GM03348 (cell line): ENCODE results near the gene MAML3.

Experiments
- DNase-seq: peaks from one replicate; pipeline ENCODE4 v3.0.0; 2012; ENCODE audit warnings: low spot score

The MAML3 gene

DNA sequence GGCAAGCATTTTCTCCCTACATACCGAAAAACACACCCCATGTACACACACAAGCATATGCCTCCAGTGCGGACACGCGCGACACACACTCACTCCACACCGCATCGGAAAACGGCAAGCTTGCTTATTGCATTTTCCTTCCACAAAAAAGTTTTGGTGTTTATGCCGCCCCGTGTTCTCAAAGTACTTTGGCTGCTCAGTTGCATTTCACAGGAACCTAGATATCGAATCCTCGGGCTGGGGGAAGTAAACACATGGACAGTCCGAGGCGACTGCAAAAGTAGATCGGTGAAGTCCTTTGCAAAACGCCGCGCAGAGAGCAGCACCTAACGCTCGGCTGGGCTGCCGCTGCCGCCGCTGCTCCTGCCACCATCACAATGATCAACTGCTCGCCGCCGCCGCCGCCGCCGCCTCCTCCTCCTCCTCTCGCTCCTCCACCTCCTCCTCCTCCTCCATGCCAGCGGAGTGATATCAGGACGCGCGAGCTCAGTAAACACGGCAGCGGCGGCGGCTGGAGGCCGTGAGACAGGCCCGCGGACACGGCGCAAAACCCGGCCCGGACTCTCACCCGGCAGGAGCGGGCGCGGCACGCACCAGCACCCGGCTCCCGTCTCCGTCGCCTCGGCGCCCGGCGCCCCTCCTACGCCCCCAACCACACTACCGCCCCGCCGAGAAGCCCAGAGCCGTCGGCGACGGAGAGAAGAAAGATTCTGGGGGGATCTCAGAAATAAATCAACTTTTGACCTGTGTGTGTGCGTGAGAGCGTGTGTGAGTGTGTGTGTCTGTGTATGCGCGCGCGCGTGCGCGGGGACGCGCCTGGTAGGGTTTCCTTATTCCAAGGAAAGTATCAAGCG lies at the start of gene MAML3:
MAML3 (minus strand) TSS at position 467 of the 854 bp plus-strand sequence. CDS start 857 bp downstream, outside the sequence.
- DNase-seq = peak; percentile 93

DNA sequence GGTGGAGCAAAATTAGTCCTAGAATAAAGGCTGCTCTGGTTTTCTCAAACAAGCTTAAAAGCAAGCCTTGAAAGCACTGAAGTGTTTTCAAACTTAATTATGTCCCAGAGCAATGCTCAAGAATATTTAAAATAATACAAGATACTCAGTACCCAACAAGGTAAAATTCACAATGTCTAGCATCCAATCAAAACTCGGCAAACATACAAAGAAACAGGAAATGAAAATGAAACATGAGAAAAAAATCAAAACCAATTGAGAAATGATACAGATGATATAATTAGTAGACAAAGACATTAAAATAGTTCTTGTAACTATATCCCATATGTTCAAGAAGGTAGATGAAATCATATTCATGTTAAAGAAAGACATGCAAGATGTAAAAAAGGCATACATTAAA lies 45.0 kb upstream of the MAML3 start:
- no peak for DNase-seq

DNA sequence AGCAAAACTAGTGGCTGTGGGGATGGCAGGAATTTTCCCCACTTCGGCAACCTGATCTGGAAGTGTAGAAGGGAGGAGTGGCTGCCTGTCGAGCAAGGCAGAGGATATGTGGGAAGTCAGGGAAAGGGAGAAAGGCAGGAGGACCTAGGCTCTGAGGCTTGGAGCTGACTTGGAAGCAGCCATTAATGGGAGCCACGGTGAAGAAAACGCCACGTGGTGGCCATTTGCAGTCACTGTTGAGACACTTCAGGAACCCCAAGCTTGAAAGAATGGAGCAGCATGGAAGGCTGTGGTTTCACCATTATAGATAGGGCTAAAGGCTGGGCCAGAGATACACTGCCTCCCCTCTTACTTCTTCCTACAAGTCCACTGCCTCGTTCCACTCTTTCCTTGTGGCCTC lies 41.8 kb upstream of the MAML3 start:
- DNase-seq = no peak

DNA sequence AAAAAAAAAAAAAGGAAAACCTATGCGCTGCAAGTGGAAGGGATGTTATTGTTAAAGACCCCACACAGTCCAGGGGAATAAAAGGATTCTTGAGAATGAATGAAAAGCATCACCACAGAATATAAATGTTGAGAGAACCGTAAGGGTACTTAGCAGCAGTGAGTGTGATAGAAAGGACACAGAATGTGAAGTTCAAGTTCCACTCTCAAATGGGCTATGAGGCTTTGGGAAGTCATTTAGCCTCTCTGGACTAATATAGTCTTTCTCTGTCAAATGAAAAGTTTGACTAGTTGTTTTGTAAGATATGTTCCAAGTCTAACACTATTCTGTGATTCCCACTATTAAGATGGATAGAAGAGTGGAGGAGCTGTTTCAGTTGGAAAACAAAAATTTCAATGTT lies 35.8 kb upstream of the MAML3 start:
- DNase-seq = no peak

DNA sequence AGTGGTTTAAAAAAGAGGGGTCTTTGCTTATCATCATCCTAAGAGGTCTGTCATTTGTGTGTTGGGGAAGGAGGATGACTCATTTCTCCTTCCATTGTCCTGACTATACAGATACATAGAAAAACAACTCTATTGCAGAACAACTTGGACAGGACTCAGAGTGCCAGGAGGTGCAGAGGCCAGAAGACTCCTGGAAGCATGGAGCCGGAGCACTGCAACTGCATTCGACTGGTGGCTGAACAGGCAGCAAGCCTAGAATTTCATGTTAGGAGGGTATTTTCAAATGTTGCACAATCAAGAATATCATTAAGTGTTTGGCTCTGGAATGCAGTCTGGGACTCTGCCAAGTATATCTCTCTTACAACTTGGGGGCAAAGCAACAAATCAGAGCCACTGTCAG lies 35.0 kb upstream of the MAML3 start:
- DNase-seq = peak; percentile 8

DNA sequence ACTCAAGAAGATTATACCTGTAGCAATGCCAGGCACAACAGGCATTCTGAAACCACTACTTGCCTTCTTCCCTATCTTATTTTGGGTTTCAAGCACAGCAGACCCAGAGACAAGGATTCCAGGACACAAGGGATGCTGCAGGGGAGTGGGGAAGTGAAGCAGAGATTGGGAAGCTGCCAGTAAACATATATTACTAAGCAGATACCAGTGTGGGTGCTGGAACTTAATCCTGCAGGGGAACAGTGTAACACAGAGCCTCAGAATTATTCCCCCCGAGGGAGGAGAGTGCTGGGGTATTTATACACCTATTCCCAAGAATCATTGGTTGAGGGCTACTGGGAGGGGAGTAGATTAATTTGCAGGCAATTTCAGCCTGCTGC lies 33.3 kb upstream of the MAML3 start:
- no peak for DNase-seq

DNA sequence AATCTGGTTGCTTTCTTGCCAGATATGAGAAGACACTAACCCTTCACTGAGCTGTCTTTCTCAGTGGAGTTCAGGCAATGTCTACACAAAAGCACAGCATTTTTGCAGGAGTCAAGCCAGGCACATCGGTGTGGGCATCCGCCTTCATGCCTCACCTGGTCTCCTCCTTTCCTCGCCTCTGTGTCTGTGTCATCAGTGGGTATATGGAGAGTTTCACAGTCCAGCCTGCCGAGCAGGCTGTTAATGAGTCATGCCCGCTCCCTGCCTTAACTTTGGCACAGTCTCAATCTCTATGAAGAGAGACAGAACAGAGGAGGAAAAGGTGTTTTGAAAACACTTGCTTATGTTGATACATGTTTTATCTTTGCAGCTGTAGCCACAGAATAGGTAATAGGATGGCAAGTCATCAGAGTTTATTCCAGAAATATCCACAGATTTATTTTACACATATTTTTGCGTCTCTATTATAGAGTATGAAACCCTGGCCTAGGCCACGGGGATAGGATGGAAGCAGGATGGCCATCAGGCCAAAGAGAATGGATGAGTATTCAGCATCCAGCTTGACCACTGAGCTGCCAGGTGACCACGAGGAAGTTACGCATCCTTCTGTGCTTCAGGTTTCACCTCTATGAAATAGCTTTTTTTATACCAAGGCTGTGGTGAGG lies 32.8 kb upstream of the MAML3 start:
- DNase-seq = peak; percentile 63

DNA sequence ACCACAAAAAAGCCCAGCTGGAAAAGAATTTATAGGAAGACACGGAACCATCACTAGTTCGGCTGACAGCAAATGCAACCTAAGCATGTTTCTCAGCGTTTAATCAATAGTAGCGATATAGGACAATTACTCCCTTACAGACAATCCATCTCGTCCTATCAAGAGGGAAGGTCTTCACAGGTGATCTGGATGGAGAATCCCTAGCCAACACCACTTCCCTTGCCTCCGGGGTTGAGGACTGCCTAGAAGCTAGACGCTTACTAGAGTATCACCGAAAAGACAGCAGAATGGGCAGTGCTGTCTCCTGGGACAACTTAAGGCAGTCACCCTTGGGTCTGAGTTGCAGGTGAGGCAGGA lies 32.1 kb upstream of the MAML3 start:
- no peak for DNase-seq

DNA sequence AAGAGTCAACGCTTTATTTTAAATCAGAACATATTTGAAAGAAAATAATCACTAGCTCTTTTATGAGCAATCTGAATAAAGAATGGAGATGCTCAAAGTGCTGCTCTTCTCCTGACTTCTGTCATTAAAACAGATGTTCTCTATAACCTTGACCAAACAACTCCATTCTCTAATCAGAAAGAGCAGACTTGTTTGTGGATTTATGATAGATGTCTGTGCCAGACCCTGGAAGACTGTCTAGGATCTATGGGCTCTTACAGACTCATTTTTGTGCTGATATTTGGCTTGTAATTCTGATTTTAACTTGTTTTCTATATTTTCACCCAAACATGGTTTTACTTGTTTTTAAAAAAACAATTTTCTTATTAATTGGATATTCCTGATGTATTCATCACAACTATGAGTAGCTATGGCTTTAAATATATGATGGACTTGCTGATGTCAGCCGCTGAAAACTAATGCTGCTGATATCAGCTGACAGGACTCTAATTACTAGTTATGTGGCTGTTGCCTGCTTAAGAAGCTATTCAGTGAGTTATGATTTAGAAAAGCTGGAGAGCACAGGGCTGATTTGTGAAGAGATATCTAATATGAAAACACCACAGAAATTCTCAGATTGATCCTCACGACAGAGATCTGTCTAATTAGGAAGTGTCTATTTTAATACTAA lies 31.6 kb upstream of the MAML3 start:
- DNase-seq = no peak

DNA sequence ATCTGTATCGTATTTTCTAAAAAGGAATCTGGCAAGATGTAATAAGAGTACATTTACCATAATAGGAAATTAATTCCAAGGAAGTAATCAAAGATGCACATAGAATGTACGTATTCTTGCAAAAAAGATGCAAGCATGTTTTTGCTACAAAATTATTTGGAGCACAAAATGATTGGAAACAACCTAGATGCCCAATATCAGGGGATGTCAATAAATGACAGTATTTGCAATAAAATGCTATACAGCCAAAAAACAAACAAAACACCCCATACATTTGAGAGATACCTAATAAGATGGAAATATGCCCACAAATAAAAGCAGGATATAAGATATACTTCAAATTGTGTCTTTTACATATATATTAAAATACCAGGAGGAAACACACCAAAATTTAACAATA lies 29.3 kb upstream of the MAML3 start:
- DNase-seq = no peak

DNA sequence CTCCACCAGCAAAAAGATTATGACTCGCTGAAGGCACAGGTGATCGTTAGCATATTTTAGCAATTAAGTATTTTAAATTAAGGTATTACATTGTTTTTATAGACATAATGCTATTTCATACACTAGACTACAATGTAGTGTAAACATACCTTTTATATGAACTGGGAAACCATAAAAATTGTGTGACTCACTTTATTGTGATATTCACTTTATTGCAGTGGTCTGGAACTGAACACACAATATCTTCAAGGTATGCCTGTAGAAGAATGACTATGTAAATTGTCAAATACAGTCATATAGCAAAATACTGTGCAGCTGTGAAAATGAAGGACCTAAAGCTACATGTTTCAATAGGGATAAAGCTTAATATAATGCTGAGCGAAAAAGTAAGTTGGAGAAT lies 26.6 kb upstream of the MAML3 start:
- DNase-seq = no peak

DNA sequence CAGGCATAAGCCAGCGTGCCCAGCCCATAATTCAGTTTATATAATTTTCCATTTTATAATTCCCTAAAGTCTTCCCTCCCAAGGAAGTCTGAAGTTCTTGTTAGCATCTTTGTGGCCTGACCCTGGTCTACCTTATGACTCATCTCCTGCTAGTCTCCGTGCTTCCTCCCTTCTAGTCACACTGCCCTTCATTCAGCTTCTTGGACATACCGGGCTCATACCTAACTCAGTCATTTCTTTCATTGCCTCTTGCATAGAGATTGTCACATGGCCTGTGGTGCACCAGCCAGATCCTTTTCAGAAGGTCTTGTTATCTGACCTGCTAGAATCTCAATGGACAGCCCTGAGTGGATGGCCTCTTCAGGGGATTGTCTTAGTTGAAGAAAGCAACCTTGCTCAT lies 22.8 kb upstream of the MAML3 start:
- peak; percentile 13 for DNase-seq

DNA sequence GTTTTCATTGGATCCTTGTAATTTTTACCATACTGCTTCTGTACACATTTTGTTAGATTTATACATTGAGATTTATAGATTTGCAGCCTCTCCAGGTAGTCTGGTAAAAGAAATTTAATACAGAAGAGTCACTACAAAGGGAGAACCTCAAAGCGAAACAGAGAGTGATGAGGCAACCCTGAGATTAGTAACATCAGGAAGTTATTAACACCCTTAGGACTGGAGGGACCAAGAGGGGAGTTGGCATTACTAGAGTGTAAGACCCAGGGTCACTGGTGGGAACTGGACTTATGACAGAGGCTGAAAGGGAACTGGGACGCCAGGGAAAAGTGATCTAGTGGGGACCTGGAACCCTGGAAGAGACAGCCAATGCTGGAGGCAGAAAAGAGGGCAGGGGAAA lies 20.6 kb upstream of the MAML3 start:
- no peak for DNase-seq

DNA sequence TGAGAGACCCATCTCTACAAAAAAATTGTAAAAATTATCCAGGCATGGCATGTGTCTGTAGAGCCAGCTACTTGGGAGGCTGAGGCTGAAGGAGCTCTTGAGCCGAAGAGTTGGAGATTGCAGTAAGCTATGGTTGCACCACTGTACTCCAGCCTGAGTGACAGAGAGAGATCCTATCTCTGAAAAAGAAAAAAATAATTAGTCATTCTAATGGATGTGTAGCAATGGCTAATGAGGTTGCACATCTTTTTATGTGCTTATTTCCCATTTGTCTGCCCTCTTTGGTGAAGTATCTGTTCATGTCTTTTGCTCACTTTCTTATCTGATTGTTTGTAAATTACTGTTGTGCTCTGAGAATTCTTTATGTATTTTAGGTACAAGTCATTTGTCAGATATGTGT lies 19.0 kb upstream of the MAML3 start:
- DNase-seq = no peak

DNA sequence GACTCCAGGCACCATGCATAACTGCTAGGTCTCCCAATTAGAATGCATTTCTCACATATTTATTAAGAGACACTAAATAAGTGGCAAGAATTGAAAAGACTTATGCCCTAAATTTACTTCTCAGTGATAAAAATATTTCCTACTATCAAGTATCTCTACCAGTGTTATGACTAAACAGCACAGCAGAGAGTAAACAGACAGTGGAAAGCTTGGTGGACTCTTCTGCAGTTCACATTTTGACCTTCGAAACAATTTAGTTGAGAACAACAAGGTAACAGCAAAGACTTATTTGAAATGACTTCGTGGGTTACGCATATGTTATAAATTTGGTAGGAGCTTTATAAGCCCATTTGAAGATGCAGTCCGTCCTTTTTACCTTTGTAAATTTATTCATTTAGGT lies 16.3 kb upstream of the MAML3 start:
- DNase-seq = no peak

DNA sequence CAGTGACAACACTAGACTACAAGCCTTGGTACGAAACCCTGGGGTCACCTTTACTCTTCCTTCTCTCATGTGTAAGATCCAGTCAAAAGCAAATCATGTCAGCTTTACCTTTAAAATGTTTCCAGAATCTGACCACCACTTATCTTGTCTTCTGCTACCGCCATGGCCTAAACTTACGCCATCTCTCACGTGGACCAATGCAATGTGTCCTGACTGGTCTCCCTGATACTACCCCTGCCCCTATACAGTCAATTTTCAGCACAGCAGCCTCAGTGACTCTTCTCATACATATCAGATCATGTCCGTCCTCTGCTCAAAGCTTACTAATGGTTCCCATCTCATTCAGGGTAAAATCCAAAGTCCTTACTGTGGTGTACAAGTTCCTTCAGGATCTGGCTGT lies 15.0 kb upstream of the MAML3 start:
- no peak for DNase-seq

DNA sequence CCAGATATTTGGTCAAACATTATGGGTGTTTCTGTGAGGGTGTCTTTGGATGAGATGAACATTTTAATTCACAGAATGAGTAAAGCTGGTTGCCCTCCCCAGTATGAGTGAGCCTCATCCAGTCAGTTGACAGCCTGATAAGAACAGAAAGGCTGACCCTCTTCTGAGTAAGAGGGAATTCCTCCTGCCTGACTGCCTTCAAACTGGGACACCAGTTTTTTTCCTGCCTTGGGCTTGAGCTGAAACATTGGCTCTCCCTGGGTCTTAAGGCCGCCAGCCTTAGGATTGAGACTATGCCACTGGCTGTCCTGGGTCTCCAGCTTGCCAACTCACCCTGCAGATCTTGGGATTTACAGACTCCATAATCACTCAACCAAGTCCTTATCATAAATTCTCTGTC lies 14.5 kb upstream of the MAML3 start:
- no peak for DNase-seq

DNA sequence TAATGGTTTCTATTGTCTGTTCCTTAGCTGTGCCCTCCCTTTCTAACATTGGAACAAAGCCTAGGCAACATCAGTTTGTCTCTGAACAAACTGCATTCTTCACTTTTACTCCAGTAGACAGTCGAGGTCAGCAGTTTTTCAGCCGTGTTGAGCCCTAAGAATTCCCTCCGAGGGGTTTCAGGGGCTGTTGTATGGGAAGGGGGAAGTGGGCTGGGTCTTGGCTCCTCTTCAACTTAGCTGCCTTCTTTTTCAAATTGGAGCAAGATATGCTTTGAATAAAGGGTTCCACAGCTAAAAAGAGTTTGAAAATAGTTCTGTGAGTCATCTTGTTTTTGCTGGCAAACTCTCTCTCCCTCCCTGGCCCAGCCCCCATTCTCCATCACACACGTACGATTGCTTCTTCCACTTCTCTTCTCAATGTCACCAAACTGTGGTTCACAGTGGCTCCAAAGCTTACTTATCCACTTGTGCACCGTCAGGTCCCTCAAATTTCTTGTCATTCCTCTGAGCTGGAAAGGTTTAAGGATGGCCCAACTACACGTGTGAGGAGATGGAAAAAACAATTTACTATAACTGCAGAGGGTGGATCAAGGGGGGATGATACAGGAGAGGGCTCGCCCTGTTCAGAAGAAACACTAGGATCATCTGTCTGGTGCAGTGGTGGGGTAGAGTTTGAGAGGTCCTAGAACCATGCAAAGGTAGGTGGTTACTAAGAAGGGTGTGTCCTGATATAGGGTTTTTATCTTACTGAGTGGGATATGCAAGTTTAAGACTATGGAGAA lies 9.2 kb upstream of the MAML3 start:
- peak; percentile 70 for DNase-seq

DNA sequence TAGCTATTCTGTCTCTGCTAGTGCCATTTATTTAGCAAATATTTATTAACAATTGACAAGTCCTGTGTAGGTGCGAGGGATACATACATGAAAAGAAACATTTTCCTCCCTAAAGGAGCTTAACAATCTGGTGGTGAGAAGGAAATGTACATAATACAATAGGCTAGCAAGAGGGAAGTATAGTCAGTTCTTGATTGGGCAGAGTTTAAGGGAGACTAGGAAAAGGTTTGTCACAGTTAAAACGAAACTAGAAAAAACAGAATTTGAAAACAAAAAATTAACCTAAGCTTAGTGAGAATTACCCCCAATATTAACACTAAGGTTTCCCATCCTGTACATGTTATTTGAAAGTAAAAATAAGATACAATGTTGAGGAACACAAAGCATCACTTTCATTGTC lies 8.6 kb upstream of the MAML3 start:
- DNase-seq = no peak

DNA sequence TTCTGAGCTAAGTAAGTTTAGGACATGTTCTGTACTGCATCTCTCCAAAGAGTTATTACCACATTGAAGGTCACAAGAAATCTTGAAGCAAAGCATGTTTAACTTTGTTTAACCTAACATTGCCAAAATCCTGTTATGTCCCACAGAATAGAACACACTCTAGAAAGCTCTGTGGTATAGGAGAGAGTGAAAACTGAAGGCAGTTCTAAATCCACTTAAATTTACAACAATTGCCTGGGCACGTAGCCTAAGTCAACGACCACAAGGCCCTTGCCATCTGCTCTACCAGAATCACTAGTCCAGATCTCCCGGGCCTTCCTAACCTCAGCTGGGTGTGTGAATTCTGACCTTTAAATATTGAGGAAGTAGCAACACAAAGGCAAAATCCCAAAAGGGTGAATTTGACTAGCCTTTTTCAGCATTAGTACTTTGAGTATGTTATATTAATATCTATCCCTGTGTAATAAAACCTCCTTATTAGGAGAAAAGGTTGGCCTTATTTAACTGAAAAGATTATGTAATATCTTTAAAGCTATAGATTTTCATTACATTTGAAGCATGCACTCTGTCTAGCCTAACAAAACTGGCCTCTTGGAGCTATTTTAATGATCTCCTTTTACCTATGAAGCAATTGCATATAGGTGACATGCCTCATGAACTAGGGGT lies 4.5 kb upstream of the MAML3 start:
- DNase-seq = no peak

DNA sequence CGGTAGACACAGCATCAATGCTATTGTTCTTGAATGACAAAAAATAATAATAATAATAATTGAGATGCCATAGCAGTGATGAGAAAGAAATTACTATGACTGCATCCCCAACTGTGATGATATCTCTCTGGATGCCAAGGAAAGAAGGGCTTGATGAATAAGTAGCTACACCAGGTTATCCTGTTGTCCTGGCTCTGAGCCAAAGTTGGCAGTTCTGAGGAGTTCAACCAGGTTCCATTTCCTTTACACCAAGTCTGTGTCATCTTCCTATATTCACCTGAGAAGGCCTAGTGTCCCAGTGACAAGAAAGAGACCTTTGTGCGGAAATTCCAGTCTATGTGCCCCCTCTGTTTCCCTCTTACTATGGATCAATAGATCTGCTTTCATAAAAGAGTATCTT lies 3.4 kb upstream of the MAML3 start:
- DNase-seq = no peak
